Measurements from ENCODE around the gene BMP8A.

BMP8A gene

DNA sequence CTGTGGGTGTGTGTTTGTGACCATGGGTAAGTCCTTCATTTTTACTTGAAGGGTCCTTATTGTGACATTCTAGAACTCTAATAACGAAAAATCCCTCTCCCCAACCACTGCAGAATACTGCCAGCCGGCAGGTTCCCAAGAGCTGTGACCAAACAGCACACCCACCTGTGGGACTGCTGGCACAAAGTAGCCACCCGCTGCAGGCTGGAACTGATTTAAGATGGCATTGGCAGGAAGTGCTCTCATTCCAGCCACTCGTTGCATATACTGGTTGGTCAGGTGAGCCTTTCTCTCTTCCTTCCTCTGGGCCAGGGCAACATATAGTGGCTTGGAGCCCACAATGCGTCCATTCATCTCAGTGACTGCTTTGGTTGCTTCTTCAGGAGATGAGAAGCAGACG lies 73.5 kb downstream of the BMP8A start:
- Histone ChIP-seq H3K9ac (ENCODE audit: low read length) (no peak overlapping the region), H2AFZ (ENCODE audit: low read depth, low read length) (no peak overlapping the region), H3K4me2 (ENCODE audit: low read length) (no peak overlapping the region), H3K4me3 (ENCODE audit: low read length) (no peak overlapping the region), H3K4me1 (ENCODE audit: low read length) (no peaks in the 10 kb centered on the region), H4K20me1 (ENCODE audit: insufficient read depth, low read length) (peaks cover 6% of the 10 kb centered on the region), H3K27me3 (ENCODE audit: low read depth, low read length) (no peaks in the 10 kb centered on the region), H3K27ac (ENCODE audit: low read length) (no peak overlapping the region), H3K79me2 (ENCODE audit: low read length) (peaks cover 12% of the 10 kb centered on the region), H3K36me3 (replicated peaks; ENCODE audit: low read depth, low read length) (peaks cover 91% of the 10 kb centered on the region), H3K9me3 (ENCODE audit: insufficient read depth, low read length) (no peaks in the 10 kb centered on the region)
- TF ChIP-seq, protein P1, sequence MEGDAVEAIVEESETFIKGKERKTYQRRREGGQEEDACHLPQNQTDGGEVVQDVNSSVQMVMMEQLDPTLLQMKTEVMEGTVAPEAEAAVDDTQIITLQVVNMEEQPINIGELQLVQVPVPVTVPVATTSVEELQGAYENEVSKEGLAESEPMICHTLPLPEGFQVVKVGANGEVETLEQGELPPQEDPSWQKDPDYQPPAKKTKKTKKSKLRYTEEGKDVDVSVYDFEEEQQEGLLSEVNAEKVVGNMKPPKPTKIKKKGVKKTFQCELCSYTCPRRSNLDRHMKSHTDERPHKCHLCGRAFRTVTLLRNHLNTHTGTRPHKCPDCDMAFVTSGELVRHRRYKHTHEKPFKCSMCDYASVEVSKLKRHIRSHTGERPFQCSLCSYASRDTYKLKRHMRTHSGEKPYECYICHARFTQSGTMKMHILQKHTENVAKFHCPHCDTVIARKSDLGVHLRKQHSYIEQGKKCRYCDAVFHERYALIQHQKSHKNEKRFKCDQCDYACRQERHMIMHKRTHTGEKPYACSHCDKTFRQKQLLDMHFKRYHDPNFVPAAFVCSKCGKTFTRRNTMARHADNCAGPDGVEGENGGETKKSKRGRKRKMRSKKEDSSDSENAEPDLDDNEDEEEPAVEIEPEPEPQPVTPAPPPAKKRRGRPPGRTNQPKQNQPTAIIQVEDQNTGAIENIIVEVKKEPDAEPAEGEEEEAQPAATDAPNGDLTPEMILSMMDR (IDR thresholded peaks at IDR 0.05; ENCODE audit: low read depth, low read length), result no peak
- no peak for TF ChIP-seq EZH2phosphoT487 (IDR thresholded peaks at IDR 0.05; ENCODE audit: low read depth)

DNA sequence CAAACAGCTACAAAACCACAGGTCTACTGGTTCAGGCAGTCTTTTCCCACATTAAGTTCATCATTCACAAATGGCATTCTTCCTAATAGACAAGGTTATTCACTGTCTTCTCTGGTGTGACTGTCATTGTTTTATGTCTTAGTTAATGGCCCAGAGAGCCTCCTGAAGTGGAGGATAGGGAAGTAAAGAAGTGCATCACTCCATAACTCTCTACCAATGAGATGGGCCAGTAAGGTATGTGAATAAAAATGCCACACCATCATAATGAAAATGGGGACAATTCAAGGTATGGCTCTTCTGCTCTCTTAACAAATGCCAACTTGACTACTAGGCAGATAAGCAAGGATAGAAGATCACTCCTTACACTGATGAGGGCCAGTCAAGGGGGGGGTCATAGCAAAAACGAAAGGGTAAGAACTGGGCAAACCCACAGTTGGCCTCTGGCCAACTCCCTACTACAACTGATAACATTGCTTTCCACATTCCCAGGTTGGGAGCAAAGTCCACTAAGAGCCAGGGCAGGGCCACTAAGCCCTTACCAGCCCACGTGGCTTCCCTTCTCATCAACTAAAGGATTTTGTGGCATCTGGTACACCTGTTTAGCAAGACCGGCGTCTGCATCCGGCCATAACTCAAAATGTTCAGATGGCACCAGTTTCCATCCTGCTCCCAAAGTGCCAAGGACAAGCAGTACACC lies 75.2 kb downstream of the BMP8A start:
- H3K79me2 ChIP-seq (ENCODE audit: low read length), result peaks cover 26% of the 10 kb centered on the region
- H3K9ac ChIP-seq (ENCODE audit: low read length), result no peak overlapping the region
- TF ChIP-seq EZH2phosphoT487 (IDR thresholded peaks at IDR 0.05; ENCODE audit: low read depth), result no peak
- TF ChIP-seq, protein P1 (IDR thresholded peaks at IDR 0.05; ENCODE audit: low read depth, low read length), result no peak
- H3K9me3 ChIP-seq (ENCODE audit: insufficient read depth, low read length), result no peaks in the 10 kb centered on the region
- H3K4me2 ChIP-seq (ENCODE audit: low read length), result no peak overlapping the region
- H3K36me3 ChIP-seq (replicated peaks; ENCODE audit: low read depth, low read length), result peaks cover 87% of the 10 kb centered on the region
- H2AFZ ChIP-seq (ENCODE audit: low read depth, low read length), result no peak overlapping the region
- H3K4me1 ChIP-seq (ENCODE audit: low read length), result no peaks in the 10 kb centered on the region
- H4K20me1 ChIP-seq (ENCODE audit: insufficient read depth, low read length), result peaks cover 10% of the 10 kb centered on the region
- no peaks in the 10 kb centered on the region for H3K27me3 ChIP-seq (ENCODE audit: low read depth, low read length)
- H3K27ac ChIP-seq (ENCODE audit: low read length), result no peak overlapping the region
- no peak overlapping the region for H3K4me3 ChIP-seq (ENCODE audit: low read length)

DNA sequence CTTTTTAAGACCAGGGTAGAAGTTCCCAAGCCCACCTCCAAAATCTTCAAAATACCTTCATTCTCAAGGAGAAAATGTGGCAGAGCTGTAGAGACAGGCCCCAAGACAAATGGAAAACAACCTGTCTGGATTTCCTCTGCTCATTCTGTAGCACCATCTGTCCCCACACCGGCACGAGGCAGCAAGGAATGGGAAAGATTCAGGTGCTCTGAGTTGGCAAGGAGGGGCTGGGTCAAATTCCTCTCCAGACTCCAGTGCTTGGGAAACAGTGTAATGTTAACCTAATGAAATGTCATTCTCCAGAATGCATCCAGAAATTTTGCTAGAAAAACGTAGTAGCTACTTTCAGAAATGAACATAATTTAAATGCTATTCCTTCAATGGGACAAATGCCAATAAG lies 75.9 kb downstream of the BMP8A start:
- Histone ChIP-seq H3K4me3 (ENCODE audit: low read length) (no peak overlapping the region), H3K27ac (ENCODE audit: low read length) (no peak overlapping the region), H4K20me1 (ENCODE audit: insufficient read depth, low read length) (peaks cover 17% of the 10 kb centered on the region), H3K79me2 (ENCODE audit: low read length) (peaks cover 33% of the 10 kb centered on the region), H3K4me1 (ENCODE audit: low read length) (no peaks in the 10 kb centered on the region), H2AFZ (ENCODE audit: low read depth, low read length) (no peak overlapping the region), H3K9ac (ENCODE audit: low read length) (no peak overlapping the region), H3K9me3 (ENCODE audit: insufficient read depth, low read length) (no peaks in the 10 kb centered on the region), H3K4me2 (ENCODE audit: low read length) (no peak overlapping the region), H3K36me3 (replicated peaks; ENCODE audit: low read depth, low read length) (peaks cover 87% of the 10 kb centered on the region), H3K27me3 (ENCODE audit: low read depth, low read length) (no peaks in the 10 kb centered on the region)
- TF ChIP-seq EZH2phosphoT487 (IDR thresholded peaks at IDR 0.05; ENCODE audit: low read depth), result no peak
- TF ChIP-seq, protein P1 (IDR thresholded peaks at IDR 0.05; ENCODE audit: low read depth, low read length), result no peak

DNA sequence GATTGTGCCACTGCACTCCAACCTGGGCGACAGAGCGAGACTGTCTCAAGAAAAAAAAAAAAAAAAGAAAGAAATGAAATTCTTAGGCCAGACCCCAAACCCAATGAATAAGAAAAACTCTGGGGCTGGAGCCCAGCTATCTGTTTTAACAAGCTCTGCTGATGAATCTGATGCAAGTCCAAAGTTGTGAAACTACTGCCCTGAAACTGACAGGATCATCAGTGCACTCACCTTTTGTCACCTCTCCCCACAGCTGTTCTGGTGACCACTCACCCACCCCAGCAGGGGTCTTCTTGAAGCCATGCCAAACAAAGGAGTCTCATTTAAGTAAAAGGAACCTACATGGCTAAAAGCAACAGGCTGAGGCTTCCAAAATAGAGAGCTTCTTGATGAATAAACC lies 76.8 kb downstream of the BMP8A start:
- H2AFZ ChIP-seq (ENCODE audit: low read depth, low read length), result no peak overlapping the region

More for the DNA sequence above, 76.8 kb downstream of the BMP8A start:
- TF ChIP-seq EZH2phosphoT487 (IDR thresholded peaks at IDR 0.05; ENCODE audit: low read depth), result no peak
- TF ChIP-seq, protein P1 (IDR thresholded peaks at IDR 0.05; ENCODE audit: low read depth, low read length), result no peak
- H3K36me3 ChIP-seq (replicated peaks; ENCODE audit: low read depth, low read length), result peaks cover 86% of the 10 kb centered on the region
- no peak overlapping the region for H3K4me2 ChIP-seq (ENCODE audit: low read length)
- no peaks in the 10 kb centered on the region for H3K27me3 ChIP-seq (ENCODE audit: low read depth, low read length)
- peaks cover 26% of the 10 kb centered on the region for H4K20me1 ChIP-seq (ENCODE audit: insufficient read depth, low read length)
- H3K9me3 ChIP-seq (ENCODE audit: insufficient read depth, low read length), result no peaks in the 10 kb centered on the region
- H3K4me1 ChIP-seq (ENCODE audit: low read length), result peaks cover 2% of the 10 kb centered on the region; the same call in 1 of the 2 replicates
- peaks cover 42% of the 10 kb centered on the region for H3K79me2 ChIP-seq (ENCODE audit: low read length)
- no peak overlapping the region for H3K27ac ChIP-seq (ENCODE audit: low read length)
- H3K4me3 ChIP-seq (ENCODE audit: low read length), result no peak overlapping the region
- no peak overlapping the region for H3K9ac ChIP-seq (ENCODE audit: low read length)

Measured in OCI-LY3 (cell line).